ENCODE data around the gene YTHDF2. TPM values are rescaled to one million over a fixed set of nuclear protein-coding genes. Genes with fewer than 3 reads are reported as not detected.
"Not testable (repeated sequence)": the region's sequence is repeated elsewhere in the genome, so short reads cannot be mapped to it uniquely, and the experiment has no call there.

The YTHDF2 gene
- total and polyA plus RNA-seq, 7 donors = 27.0 to 47.0 (median 40.5) TPM

DNA sequence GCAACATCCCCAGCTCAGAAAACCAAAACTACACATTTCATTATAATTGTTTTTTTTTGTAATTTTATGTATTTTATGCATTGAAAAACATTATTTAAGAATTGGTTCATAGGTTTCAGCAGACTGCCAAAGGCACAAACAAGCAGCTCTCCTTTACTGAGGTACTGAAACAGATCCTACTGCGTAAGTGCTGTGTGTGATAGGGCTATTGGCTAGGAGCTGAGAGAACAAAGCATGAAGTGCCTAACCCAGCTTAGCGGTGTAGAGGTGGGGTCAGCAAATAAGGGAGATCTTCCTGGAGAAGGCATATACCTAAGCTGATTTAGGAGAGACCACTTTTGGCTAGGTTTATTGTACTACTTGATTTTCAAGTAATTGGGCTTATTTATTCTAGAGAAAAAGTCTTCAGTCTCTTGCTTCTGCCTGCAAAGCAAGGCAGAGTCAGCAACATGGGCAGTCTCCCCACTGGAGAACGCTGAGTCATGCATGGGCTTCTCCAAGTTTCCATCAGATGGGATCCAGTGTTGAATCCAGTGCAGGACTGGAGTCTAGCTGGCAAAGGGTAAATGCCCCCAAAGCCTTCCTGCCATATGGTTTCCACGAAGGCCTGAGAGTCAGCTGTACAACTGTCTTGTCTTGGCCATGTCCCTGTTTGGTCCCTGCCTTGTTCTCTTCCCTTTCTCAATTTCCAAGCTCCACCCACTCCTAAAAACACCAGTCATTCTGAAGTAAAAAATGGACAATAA is 18.0 kb upstream of the YTHDF2 start:
- Histone ChIP-seq H3K36me3 (peaks cover 0 to 19% (median 11%) of the 10 kb centered on the region in 4 donors), H3K9me3 (no peaks in the 10 kb centered on the region), H3K27ac (no peak overlapping the region), H3K27me3 (no peaks in the 10 kb centered on the region), H3K4me3 (no peak overlapping the region), H3K4me1 (no peaks in the 10 kb centered on the region)
- TF ChIP-seq, protein P1, sequence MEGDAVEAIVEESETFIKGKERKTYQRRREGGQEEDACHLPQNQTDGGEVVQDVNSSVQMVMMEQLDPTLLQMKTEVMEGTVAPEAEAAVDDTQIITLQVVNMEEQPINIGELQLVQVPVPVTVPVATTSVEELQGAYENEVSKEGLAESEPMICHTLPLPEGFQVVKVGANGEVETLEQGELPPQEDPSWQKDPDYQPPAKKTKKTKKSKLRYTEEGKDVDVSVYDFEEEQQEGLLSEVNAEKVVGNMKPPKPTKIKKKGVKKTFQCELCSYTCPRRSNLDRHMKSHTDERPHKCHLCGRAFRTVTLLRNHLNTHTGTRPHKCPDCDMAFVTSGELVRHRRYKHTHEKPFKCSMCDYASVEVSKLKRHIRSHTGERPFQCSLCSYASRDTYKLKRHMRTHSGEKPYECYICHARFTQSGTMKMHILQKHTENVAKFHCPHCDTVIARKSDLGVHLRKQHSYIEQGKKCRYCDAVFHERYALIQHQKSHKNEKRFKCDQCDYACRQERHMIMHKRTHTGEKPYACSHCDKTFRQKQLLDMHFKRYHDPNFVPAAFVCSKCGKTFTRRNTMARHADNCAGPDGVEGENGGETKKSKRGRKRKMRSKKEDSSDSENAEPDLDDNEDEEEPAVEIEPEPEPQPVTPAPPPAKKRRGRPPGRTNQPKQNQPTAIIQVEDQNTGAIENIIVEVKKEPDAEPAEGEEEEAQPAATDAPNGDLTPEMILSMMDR (IDR thresholded peaks at IDR 0.05) = no peak
- TF ChIP-seq EP300 (IDR thresholded peaks at IDR 0.05) (no peak), POLR2A (IDR thresholded peaks at IDR 0.05) (no peak)
- 88% methylated on average over 4 of the region's 4 CpGs for WGBS, 2 donors
- intact Hi-C loops (cut with DNase I) = no loop called here
- no peak for DNase-seq

DNA sequence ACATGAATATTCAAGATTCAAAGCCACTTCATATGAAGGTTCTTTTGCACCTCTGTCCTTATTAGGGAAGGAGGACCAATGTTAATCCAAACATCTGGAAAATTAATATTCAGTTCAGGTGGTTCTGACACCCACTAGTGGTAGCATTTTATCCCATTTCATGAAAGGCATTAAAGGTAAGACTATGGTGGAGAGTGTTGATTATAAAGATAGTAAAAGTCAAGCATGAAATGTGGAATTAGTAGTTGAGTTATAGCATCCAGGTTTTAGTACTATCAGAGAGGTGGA is 17.5 kb upstream of the YTHDF2 start:
- Histone ChIP-seq H3K27me3 (no peaks in the 10 kb centered on the region), H3K36me3 (peaks cover 0 to 14% (median 6%) of the 10 kb centered on the region in 4 donors), H3K4me3 (no peak overlapping the region), H3K27ac (no peak overlapping the region), H3K9me3 (no peaks in the 10 kb centered on the region), H3K4me1 (no peaks in the 10 kb centered on the region)
- intact Hi-C loops (cut with DNase I) = no loop called here
- no peak for DNase-seq
- TF ChIP-seq POLR2AphosphoS5 (IDR thresholded peaks at IDR 0.05) (no peak), EP300 (IDR thresholded peaks at IDR 0.05) (no peak), POLR2A (IDR thresholded peaks at IDR 0.05) (no peak)
- TF ChIP-seq, protein P1 (IDR thresholded peaks at IDR 0.05) = no peak

DNA sequence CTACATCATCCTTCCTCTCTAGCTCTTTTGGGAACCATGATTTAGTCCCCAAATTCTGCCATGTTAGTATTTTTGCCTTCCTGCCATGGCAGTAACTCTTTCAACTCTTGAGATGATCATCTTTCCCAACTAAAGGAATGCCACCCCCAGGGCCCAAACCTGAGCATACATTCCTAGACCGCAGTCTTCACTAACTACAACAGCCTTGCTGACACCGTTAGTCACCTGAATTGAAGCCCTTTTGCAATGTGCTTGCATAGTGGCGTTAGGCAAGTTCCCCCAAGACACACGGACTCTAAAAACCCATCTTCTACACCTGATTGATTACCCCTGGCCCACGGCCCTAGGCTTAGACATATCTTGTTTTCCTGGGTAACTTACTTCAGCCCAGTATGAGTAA is 16.4 kb upstream of the YTHDF2 start:
- intact Hi-C loops (cut with DNase I) = no loop called here
- Histone ChIP-seq H3K36me3 (peaks cover 0 to 3% (median 0%) of the 10 kb centered on the region in 4 donors), H3K27me3 (no peaks in the 10 kb centered on the region), H3K27ac (no peak overlapping the region), H3K4me1 (no peaks in the 10 kb centered on the region), H3K4me3 (no peak overlapping the region), H3K9me3 (no peaks in the 10 kb centered on the region)
- DNase-seq = no peak
- WGBS, 2 donors = 89 to 92% methylated on average over 5 of the region's 5 CpGs
- TF ChIP-seq, protein P1 (IDR thresholded peaks at IDR 0.05) = no peak
- no peak for TF ChIP-seq POLR2A (IDR thresholded peaks at IDR 0.05)

DNA sequence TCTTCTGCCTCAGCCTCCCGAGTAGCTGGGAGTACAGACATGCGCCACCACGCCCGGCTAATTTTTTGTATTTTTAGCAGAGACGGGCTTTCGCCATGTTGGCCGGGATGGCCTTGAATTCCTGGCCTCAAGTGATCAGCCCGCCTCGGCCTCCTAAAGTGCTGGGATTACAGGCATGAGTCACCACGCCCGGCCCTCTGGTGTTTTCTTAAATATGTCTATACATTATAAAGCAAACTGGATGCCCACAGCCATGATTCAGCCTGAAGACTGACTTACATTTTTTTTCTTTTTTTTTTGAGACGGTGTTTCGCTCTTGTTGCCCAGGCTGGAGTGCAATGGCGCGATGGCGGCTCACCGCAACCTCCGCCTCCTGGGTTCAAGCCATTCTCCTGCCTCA is 14.8 kb upstream of the YTHDF2 start:
- H3K4me3 ChIP-seq; H3K27ac ChIP-seq; intact Hi-C loops (cut with DNase I); H3K4me1 ChIP-seq; DNase-seq; H3K9me3 ChIP-seq; H3K27me3 ChIP-seq; H3K36me3 ChIP-seq: not testable (repeated sequence)
- 95% methylated on average over 18 of the region's 18 CpGs for WGBS, 2 donors

DNA sequence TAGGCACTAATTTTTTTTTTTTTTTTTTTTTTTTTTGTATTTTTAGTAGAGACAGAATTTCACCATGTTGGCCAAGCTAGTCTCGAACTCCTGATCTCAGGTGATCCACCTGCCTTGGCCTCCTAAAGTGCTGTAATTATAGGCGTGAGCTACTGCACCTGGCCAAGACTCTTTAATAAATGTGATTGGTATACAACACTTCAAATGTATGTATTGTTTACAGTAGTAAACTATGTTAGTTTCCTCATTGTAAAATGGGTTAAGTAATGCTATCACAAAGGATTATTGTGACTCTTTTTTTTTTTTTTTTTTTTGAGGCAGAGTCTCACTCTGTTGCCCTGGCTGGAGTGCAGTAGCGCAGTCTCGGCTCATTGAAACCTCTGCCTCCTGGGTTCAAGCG is 11.4 kb upstream of the YTHDF2 start:
- intact Hi-C loops (cut with DNase I); H3K4me3 ChIP-seq; H3K9me3 ChIP-seq; H3K36me3 ChIP-seq; H3K27ac ChIP-seq; DNase-seq; H3K27me3 ChIP-seq; H3K4me1 ChIP-seq: not testable (repeated sequence)
- 26 to 77% methylated on average over 5 of the region's 5 CpGs for WGBS, 2 donors

DNA sequence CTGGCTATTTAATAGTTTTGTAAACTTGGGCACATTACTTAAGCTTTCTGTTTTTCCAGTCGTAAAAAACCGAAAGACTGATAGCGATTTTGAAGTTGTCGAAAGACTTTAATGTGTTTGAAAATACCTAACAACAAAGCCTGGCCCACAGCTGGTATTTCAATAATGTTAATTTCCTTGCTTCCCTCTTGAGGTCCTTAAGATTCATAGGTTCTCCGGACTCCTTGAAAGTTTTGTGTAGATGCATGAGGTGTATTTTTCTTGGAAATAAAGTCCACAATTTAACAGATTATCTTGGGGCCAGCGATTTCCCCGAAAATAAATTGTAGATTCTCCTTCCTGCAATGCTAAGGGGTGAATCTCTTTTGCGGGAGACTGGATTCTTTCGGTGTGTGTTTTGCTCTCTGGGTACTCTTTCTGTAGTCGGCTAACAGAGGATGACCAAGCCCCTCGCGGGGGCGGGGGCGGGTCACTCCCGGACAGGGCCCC is 735 bp upstream of the YTHDF2 start:
- Histone ChIP-seq H3K36me3 (peaks cover 11 to 29% (median 16%) of the 10 kb centered on the region in 4 donors), H3K27ac (peak overlapping the region; percentile 96 to 97 (median 96)), H3K27me3 (no peaks in the 10 kb centered on the region), H3K4me3 (peak overlapping the region; percentile 85 to 97 (median 92)), H3K4me1 (peaks cover 0 to 43% (median 38%) of the 10 kb centered on the region in 4 donors), H3K9me3 (no peaks in the 10 kb centered on the region)
- DNase-seq = no peak
- intact Hi-C loops (cut with DNase I) = loop anchor here (2.0 to 10.0 kb wide), 5 partner anchors 67 to 491 kb away; partner anchors contain the start of genes GMEB1 and TAF12
- WGBS, 2 donors = 13 to 17% methylated on average over 15 of the region's 15 CpGs
- no peak for TF ChIP-seq EP300 (IDR thresholded peaks at IDR 0.05)
- TF ChIP-seq, protein P1 (IDR thresholded peaks at IDR 0.05) = no peak
- no peak for TF ChIP-seq POLR2A (IDR thresholded peaks at IDR 0.05)
- no peak for TF ChIP-seq POLR2AphosphoS5 (IDR thresholded peaks at IDR 0.05)

Measured in sigmoid colon (tissue), 7 donors.